A549 (cell line): Measurements from ENCODE around the gene NEURL3.

Experiments used
- CHD2 ChIP-seq: fragments of 150-350 bp; IDR thresholded peaks from 2 replicates; pipeline ENCODE4 v1.6.1; 2014; ENCODE audit warnings: low read length; ENCODE audit not compliant: partially characterized antibody
- MYC ChIP-seq: IDR thresholded peaks from 2 replicates; pipeline ENCODE4 v1.6.1; 2012; ENCODE audit warnings: mild to moderate bottlenecking, inconsistent platforms, low read length, improper control_type of control experiment, borderline replicate concordance
- NR3C1 ChIP-seq: fragments of >200 bp; sonication (Bioruptor Twin); formaldehyde crosslinking; IDR thresholded peaks from 3 replicates; pipeline ENCODE4 v1.6.1; 2017

GRCh38 chr2:96554293-96555145, 49.4 kb upstream of the NEURL3 start:
- TF ChIP-seq MYC (no peak), NR3C1 (no peak), CHD2 (no peak)
